Mucosa of descending colon (tissue), 3 donors: ENCODE measurements around the gene HECTD4. TPM values are rescaled to one million over a fixed set of nuclear protein-coding genes. Genes with fewer than 3 reads are reported as not detected.
"Not testable (repeated sequence)": the region's sequence is repeated elsewhere in the genome, so short reads cannot be mapped to it uniquely, and the experiment has no call there.

ENCODE experiments used
- ATAC-seq: fragments of 200-7000 bp; cut with Tn5 transposase; one replicate; pipeline ENCODE4 v1.9.1; 2020; ENCODE audit warnings: mild to moderate bottlenecking, moderate library complexity
- DNase-seq, 3 donors: peaks; one replicate each; pipeline ENCODE4 v3.0.0-alpha.2; 2020
- H3K36me3 ChIP-seq: fragments of 200-600 bp; one replicate; pipeline ENCODE4 v1.8.0; 2021; ENCODE audit warnings: low read depth, mild to moderate bottlenecking
- H3K4me1 ChIP-seq: fragments of 200-600 bp; one replicate; pipeline ENCODE4 v1.8.0; 2021; ENCODE audit warnings: low read depth, mild to moderate bottlenecking
- H3K4me3 ChIP-seq: fragments of 200-600 bp; one replicate; pipeline ENCODE4 v1.8.0; 2021; ENCODE audit warnings: mild to moderate bottlenecking
- H3K9me3 ChIP-seq: fragments of 200-600 bp; one replicate; pipeline ENCODE4 v1.8.0; 2021; ENCODE audit warnings: mild to moderate bottlenecking
- CTCF ChIP-seq: fragments of 200-600 bp; IDR thresholded peaks from one replicate; pipeline ENCODE4 v1.8.0; 2022; ENCODE audit warnings: antibody characterized with exemption, mild to moderate bottlenecking
- intact Hi-C, 2 donors: fragments of 100-400 bp; cut with DNase I in 1 of 2; cut with micrococcal nuclease in 1 of 2; formaldehyde crosslinking; loops; one replicate each; pipeline versions ENCODE4 v1.11.0 to v1.11.1; 2022; cut with DNase I, micrococcal nuclease
- total RNA-seq, 3 donors: library from RNA; stranded (reverse); fragmentation: NEBNext Ultra II Directional in 2 of 3; extraction: Animal tissue kit (Norgen Biotek cat#: 25700) in 2 of 3; gene quantifications; one replicate each; pipeline versions ENCODE4 v1.2.1 to v1.2.4, GENCODE V29; 2021 to 2023
- donor health status: DM: no; HTN: no; CAD: no; lungs with moderate emphysema.
- donor health status: DM: no; HTN: no; CAD: no.
- donor health status: DM: no; HTN: yes; CAD: no.

HECTD4 gene
- total RNA-seq, 3 donors from 2014 or later = 57.0 to 75.5 (median 59.7) TPM

- TF ChIP-seq CTCF = no peak
- DNase-seq (no peak), ATAC-seq (no peak)
- Histone ChIP-seq H3K9me3 (no peaks in the 10 kb centered on the region), H3K4me3 (no peak overlapping the region), H3K4me1 (no peaks in the 10 kb centered on the region), H3K36me3 (peaks cover 4% of the 10 kb centered on the region)
- intact Hi-C loops = no loop called here
Observed at GRCh38 chr12:112163056-112163455, 219.2 kb downstream of the HECTD4 start.

- ATAC-seq = no peak
- peaks cover 4% of the 10 kb centered on the region for H3K36me3 ChIP-seq
Observed at GRCh38 chr12:112162241-112162790, 219.9 kb downstream of the HECTD4 start.

GRCh38 chr12:112161711-112162110, 220.5 kb downstream of the HECTD4 start:
- no peaks in the 10 kb centered on the region for H3K9me3 ChIP-seq

More at GRCh38 chr12:112162241-112162790, 219.9 kb downstream of the HECTD4 start:
- H3K9me3 ChIP-seq = no peaks in the 10 kb centered on the region
- no peaks in the 10 kb centered on the region for H3K4me1 ChIP-seq
- H3K4me3 ChIP-seq = no peak overlapping the region
- no peak for TF ChIP-seq CTCF
- intact Hi-C loops = no loop called here
- no peak for DNase-seq

GRCh38 chr12:112160611-112161010, 221.6 kb downstream of the HECTD4 start:
- TF ChIP-seq CTCF = no peak
- ATAC-seq (no peak), DNase-seq (no peak)
- H3K4me3 ChIP-seq = no peak overlapping the region
- H3K36me3 ChIP-seq = peaks cover 4% of the 10 kb centered on the region
- intact Hi-C loops = no loop called here
- no peaks in the 10 kb centered on the region for H3K4me1 ChIP-seq
- no peaks in the 10 kb centered on the region for H3K9me3 ChIP-seq

More at GRCh38 chr12:112161711-112162110, 220.5 kb downstream of the HECTD4 start:
- no peak overlapping the region for H3K4me3 ChIP-seq
- H3K36me3 ChIP-seq = peaks cover 4% of the 10 kb centered on the region
- TF ChIP-seq CTCF = no peak
- no peaks in the 10 kb centered on the region for H3K4me1 ChIP-seq
- intact Hi-C loops = no loop called here
- ATAC-seq = no peak
- DNase-seq = no peak

- peaks cover 4% of the 10 kb centered on the region for H3K36me3 ChIP-seq
- no peak for DNase-seq
Observed at GRCh38 chr12:112159146-112159541, 223.1 kb downstream of the HECTD4 start.

GRCh38 chr12:112158461-112159145, 223.6 kb downstream of the HECTD4 start:
- H3K9me3 ChIP-seq, DNase-seq, H3K4me1 ChIP-seq, ATAC-seq, H3K4me3 ChIP-seq, intact Hi-C loops, H3K36me3 ChIP-seq: not testable (repeated sequence)

More at GRCh38 chr12:112159146-112159541, 223.1 kb downstream of the HECTD4 start:
- Histone ChIP-seq H3K4me1 (no peaks in the 10 kb centered on the region), H3K4me3 (no peak overlapping the region), H3K9me3 (no peaks in the 10 kb centered on the region)
- intact Hi-C loops = no loop called here
- no peak for ATAC-seq
- no peak for TF ChIP-seq CTCF
